ENCODE data around the gene CACYBP.
"Not testable (repeated sequence)": the region's sequence is repeated elsewhere in the genome, so short reads cannot be mapped to it uniquely, and the experiment has no call there.

Gene CACYBP

GRCh38 chr1:175042650-175043049 is 42.9 kb downstream of the CACYBP start:
- no peak for ATAC-seq
- TF ChIP-seq CSRNP3 (CRISPR knock-in tag; IDR thresholded peaks at IDR 0.05) (no peak), GLIS3 (CRISPR knock-in tag; IDR thresholded peaks at IDR 0.05) (no peak), PATZ1 (CRISPR knock-in tag; IDR thresholded peaks at IDR 0.05; ENCODE audit: borderline replicate concordance) (no peak), ARNTL (CRISPR knock-in tag; IDR thresholded peaks at IDR 0.05; ENCODE audit: borderline replicate concordance, low read depth) (no peak), TOX (CRISPR knock-in tag; IDR thresholded peaks at IDR 0.05; ENCODE audit: borderline replicate concordance) (no peak), ISL1 (CRISPR knock-in tag; IDR thresholded peaks at IDR 0.05) (no peak), OSR1 (CRISPR knock-in tag; IDR thresholded peaks at IDR 0.05) (no peak), TSHZ2 (CRISPR knock-in tag; IDR thresholded peaks at IDR 0.05) (no peak), ZFP30 (CRISPR knock-in tag; IDR thresholded peaks at IDR 0.05) (no peak), RARB (CRISPR knock-in tag; IDR thresholded peaks at IDR 0.05) (no peak)

GRCh38 chr1:175043824-175044223 is 44.1 kb downstream of the CACYBP start:
- TF ChIP-seq TOX (CRISPR knock-in tag; IDR thresholded peaks at IDR 0.05; ENCODE audit: borderline replicate concordance): no peak
- TF ChIP-seq OSR1 (CRISPR knock-in tag; IDR thresholded peaks at IDR 0.05): no peak
- no peak for TF ChIP-seq ARNTL (CRISPR knock-in tag; IDR thresholded peaks at IDR 0.05; ENCODE audit: borderline replicate concordance, low read depth)
- TF ChIP-seq POU6F1 (CRISPR knock-in tag; IDR thresholded peaks at IDR 0.05; ENCODE audit: borderline replicate concordance, low read depth): no peak
- TF ChIP-seq ZNF8 (CRISPR knock-in tag; IDR thresholded peaks at IDR 0.05): no peak
- TF ChIP-seq CREB5 (CRISPR knock-in tag; IDR thresholded peaks at IDR 0.05; ENCODE audit: low read depth): no peak
- no peak for TF ChIP-seq GLIS3 (CRISPR knock-in tag; IDR thresholded peaks at IDR 0.05)
- no peak for TF ChIP-seq SNAI2 (CRISPR knock-in tag; IDR thresholded peaks at IDR 0.05)
- TF ChIP-seq CSDC2 (CRISPR knock-in tag; IDR thresholded peaks at IDR 0.05): no peak

GRCh38 chr1:175044591-175044990 is 44.8 kb downstream of the CACYBP start:
- ATAC-seq: not testable (repeated sequence)

More at GRCh38 chr1:175043824-175044223, 44.1 kb downstream of the CACYBP start:
- no peak for ATAC-seq

- ATAC-seq: no peak
- TF ChIP-seq CREB5 (CRISPR knock-in tag; IDR thresholded peaks at IDR 0.05; ENCODE audit: low read depth): no peak
- TF ChIP-seq ZNF70 (CRISPR knock-in tag; IDR thresholded peaks at IDR 0.05): no peak
- no peak for TF ChIP-seq OSR1 (CRISPR knock-in tag; IDR thresholded peaks at IDR 0.05)
- TF ChIP-seq ARNTL (CRISPR knock-in tag; IDR thresholded peaks at IDR 0.05; ENCODE audit: borderline replicate concordance, low read depth): no peak
- no peak for TF ChIP-seq TSHZ2 (CRISPR knock-in tag; IDR thresholded peaks at IDR 0.05)
- no peak for TF ChIP-seq GLIS3 (CRISPR knock-in tag; IDR thresholded peaks at IDR 0.05)
- TF ChIP-seq ZNF8 (CRISPR knock-in tag; IDR thresholded peaks at IDR 0.05): no peak
Observed at GRCh38 chr1:175045097-175045496, 45.4 kb downstream of the CACYBP start.

Data from SK-N-SH treated with all-trans-retinoic acid at 6 μM for 48 hours (cell line).